Colon (tissue), 2 donors: ENCODE measurements around the gene CHST8.

Source experiments
- FAIRE-seq: peaks from 2 replicates; lab custom pipeline; 2012; peaks lifted over from hg19 to GRCh38; lab: Jason Lieb, UNC
- donor health status: control.
- donor health status: control.

The CHST8 gene

GRCh38 chr19:33797802-33798671, 176.3 kb downstream of the CHST8 start:
- no peak for FAIRE-seq

GRCh38 chr19:33798681-33799111, 176.9 kb downstream of the CHST8 start:
- no peak for FAIRE-seq

- FAIRE-seq, result no peak
Observed at GRCh38 chr19:33799476-33799875, 177.7 kb downstream of the CHST8 start.

- no peak for FAIRE-seq
Observed at GRCh38 chr19:33800012-33800680, 178.4 kb downstream of the CHST8 start.

GRCh38 chr19:33801411-33801810, 179.7 kb downstream of the CHST8 start:
- no peak for FAIRE-seq

- no peak for FAIRE-seq
Observed at GRCh38 chr19:33802001-33802400, 180.2 kb downstream of the CHST8 start.

- FAIRE-seq, result no peak
Observed at GRCh38 chr19:33802801-33803200, 181.0 kb downstream of the CHST8 start.

- FAIRE-seq, result no peak
Observed at GRCh38 chr19:33803383-33803782, 181.6 kb downstream of the CHST8 start.

GRCh38 chr19:33804021-33804799, 182.5 kb downstream of the CHST8 start:
- no peak for FAIRE-seq

GRCh38 chr19:33805313-33805712, 183.6 kb downstream of the CHST8 start:
- no peak for FAIRE-seq

- FAIRE-seq, result no peak
Observed at GRCh38 chr19:33805840-33806433, 184.2 kb downstream of the CHST8 start.

GRCh38 chr19:33806434-33806881, 184.7 kb downstream of the CHST8 start:
- FAIRE-seq, result no peak

- no peak for FAIRE-seq
Observed at GRCh38 chr19:33808399-33808798, 186.6 kb downstream of the CHST8 start.

- no peak for FAIRE-seq
Observed at GRCh38 chr19:33809960-33810359, 188.2 kb downstream of the CHST8 start.

GRCh38 chr19:33810821-33811220, 189.1 kb downstream of the CHST8 start:
- no peak for FAIRE-seq

GRCh38 chr19:33811246-33811645, 189.5 kb downstream of the CHST8 start:
- no peak for FAIRE-seq

GRCh38 chr19:33811736-33812387, 190.1 kb downstream of the CHST8 start:
- no peak for FAIRE-seq

- no peak for FAIRE-seq
Observed at GRCh38 chr19:33812388-33813330, 190.9 kb downstream of the CHST8 start.

GRCh38 chr19:33813391-33814101, 191.8 kb downstream of the CHST8 start:
- FAIRE-seq, result no peak
